ENCODE results near the gene SLC6A6.

Gene SLC6A6

GRCh38 chr3:14487821-14488220 is 85.4 kb downstream of the SLC6A6 start:
- no peak for DNase-seq (ENCODE audit: low spot score)

GRCh38 chr3:14488286-14489041 is 86.1 kb downstream of the SLC6A6 start:
- no peak for DNase-seq (ENCODE audit: low spot score)

GRCh38 chr3:14489641-14490040 is 87.2 kb downstream of the SLC6A6 start:
- DNase-seq (ENCODE audit: low spot score) = no peak

- DNase-seq (ENCODE audit: low spot score) = no peak
These were observed 87.8 kb downstream of the SLC6A6 start for GRCh38 chr3:14490255-14490654.

GRCh38 chr3:14490831-14491230 is 88.4 kb downstream of the SLC6A6 start:
- DNase-seq (ENCODE audit: low spot score) = peak; percentile 39

- no peak for DNase-seq (ENCODE audit: low spot score)
These were observed 89.2 kb downstream of the SLC6A6 start for GRCh38 chr3:14491396-14492190.

GRCh38 chr3:14492948-14493881 is 90.8 kb downstream of the SLC6A6 start:
- no peak for DNase-seq (ENCODE audit: low spot score)

- no peak for DNase-seq (ENCODE audit: low spot score)
These were observed 92.0 kb downstream of the SLC6A6 start for GRCh38 chr3:14494279-14494972.

- no peak for DNase-seq (ENCODE audit: low spot score)
These were observed 92.5 kb downstream of the SLC6A6 start for GRCh38 chr3:14494973-14495300.

GRCh38 chr3:14496351-14496750 is 93.9 kb downstream of the SLC6A6 start:
- no peak for DNase-seq (ENCODE audit: low spot score)

GRCh38 chr3:14497321-14497720 is 94.9 kb downstream of the SLC6A6 start:
- no peak for DNase-seq (ENCODE audit: low spot score)

- no peak for DNase-seq (ENCODE audit: low spot score)
These were observed 100.1 kb downstream of the SLC6A6 start for GRCh38 chr3:14502472-14502871.

- DNase-seq (ENCODE audit: low spot score) = no peak
These were observed 100.8 kb downstream of the SLC6A6 start for GRCh38 chr3:14503033-14503705.

- no peak for DNase-seq (ENCODE audit: low spot score)
These were observed 101.3 kb downstream of the SLC6A6 start for GRCh38 chr3:14503706-14504065.

- DNase-seq (ENCODE audit: low spot score) = no peak
These were observed 102.8 kb downstream of the SLC6A6 start for GRCh38 chr3:14505001-14505802.

- DNase-seq (ENCODE audit: low spot score) = no peak
These were observed 103.5 kb downstream of the SLC6A6 start for GRCh38 chr3:14505803-14506500.

- DNase-seq (ENCODE audit: low spot score) = no peak
These were observed 104.4 kb downstream of the SLC6A6 start for GRCh38 chr3:14506626-14507304.

GRCh38 chr3:14507305-14507741 is 104.9 kb downstream of the SLC6A6 start:
- DNase-seq (ENCODE audit: low spot score) = no peak

Measured in kidney tubule cell (primary cell).